Stomach (tissue), 9 donors: ENCODE measurements around the gene ATF7IP2. TPM values are rescaled to one million over a fixed set of nuclear protein-coding genes. Genes with fewer than 3 reads are reported as not detected.
"Not testable (repeated sequence)": the region's sequence is repeated elsewhere in the genome, so short reads cannot be mapped to it uniquely, and the experiment has no call there.

ENCODE experiments used
- DNase-seq, 2 donors: peaks; one replicate each; pipeline versions ENCODE4 v3.0.0 to v3.0.0-alpha.2; 2013 to 2019
- H3K27ac ChIP-seq, 5 donors: fragments of 200-600 bp in 4 of 5; sonication (generic) in 4 of 5; one replicate each; pipeline ENCODE4 v1.5.1; 2013 to 2019; ENCODE audit warnings: mild to moderate bottlenecking in 1 of 5, moderate library complexity in 1 of 5
- H3K27me3 ChIP-seq, 3 donors: fragments of 200-600 bp; sonication (generic); one replicate each; pipeline ENCODE4 v1.5.1; 2017 to 2019; ENCODE audit warnings: mixed run types in 1 of 3
- H3K36me3 ChIP-seq, 4 donors: fragments of 200-600 bp; sonication (generic); 1 replicate in 3 of 4; 2 replicates in 1 of 4; pipeline ENCODE4 v1.5.1; 2016 to 2019
- H3K4me1 ChIP-seq, 4 donors: fragments of 200-600 bp; sonication (generic); one replicate each; pipeline ENCODE4 v1.5.1; 2016 to 2019
- H3K4me3 ChIP-seq, 4 donors: fragments of 200-600 bp; sonication (generic) in 3 of 4; one replicate each; pipeline ENCODE4 v1.5.1; 2016 to 2019; ENCODE audit warnings: mild to moderate bottlenecking in 1 of 4
- H3K9me3 ChIP-seq, 4 donors: fragments of 200-600 bp; sonication (generic); one replicate each; pipeline ENCODE4 v1.5.1; 2016 to 2019
- EP300 ChIP-seq: sonication (generic); formaldehyde crosslinking; IDR thresholded peaks from one replicate; pipeline ENCODE4 v1.6.1; 2017; ENCODE audit warnings: antibody characterized with exemption
- POLR2A ChIP-seq, 4 donors: fragments of 450-650 bp; IDR thresholded peaks; one replicate each; pipeline ENCODE4 v1.6.1; 2016; ENCODE audit warnings: antibody characterized with exemption in 4 of 4, control low read depth in 2 of 4, mild to moderate bottlenecking in 1 of 4, moderate library complexity in 1 of 4
- POLR2AphosphoS5 ChIP-seq, 3 donors: sonication (generic); formaldehyde crosslinking; IDR thresholded peaks; one replicate each; pipeline ENCODE4 v1.6.1; 2016; ENCODE audit warnings: antibody characterized with exemption in 3 of 3
- WGBS, 5 donors: extraction: QIAGEN DNeasy Blood & Tissue Kit in 3 of 5; methylation state at CpG; one replicate each; pipeline versions ENCODE4 v1.1.5 to v1.1.7; 2013 to 2018; 5-methylcytosine and 5-hydroxymethylcytosine counted together
- intact Hi-C: fragments of 100-400 bp; cut with DNase I; formaldehyde crosslinking; loops from one replicate; pipeline ENCODE4 v1.15.1; 2023; ENCODE audit warnings: low total_unique reads
- polyA plus RNA-seq, 3 donors: library from polyadenylated mRNA; stranded (reverse); fragments of 200-250 nt; gene quantifications; one replicate each; pipeline ENCODE4 v1.2.3, GENCODE V29; 2013
- total RNA-seq, 5 donors: library from RNA; depleted of rRNA; stranded (reverse); fragments of >200 nt; gene quantifications; one replicate each; pipeline versions ENCODE4 v1.1.0 to v1.2.3, GENCODE V29; 2014 to 2016
- TF ChIP-seq, protein P1 (sequence below), 7 experiments: fragments of 450-650 bp in 4 of 7; fragments of 200-600 bp in 3 of 7; sonication (generic) in 3 of 7; IDR thresholded peaks; one replicate each; pipeline ENCODE4 v1.5.1; 2016 to 2019; ENCODE audit warnings: antibody characterized with exemption in 7 of 7, control low read depth in 2 of 7, mild to moderate bottlenecking in 1 of 7
- donor health status: healthy with polysubstance abuse.
- donor health status: Bipolar disorder and iron deficiency.
- donor health status: healthy.

ATF7IP2 gene
- total and polyA plus RNA-seq, 8 donors, result 4.5 to 59.7 (median 30.3) TPM

DNA sequence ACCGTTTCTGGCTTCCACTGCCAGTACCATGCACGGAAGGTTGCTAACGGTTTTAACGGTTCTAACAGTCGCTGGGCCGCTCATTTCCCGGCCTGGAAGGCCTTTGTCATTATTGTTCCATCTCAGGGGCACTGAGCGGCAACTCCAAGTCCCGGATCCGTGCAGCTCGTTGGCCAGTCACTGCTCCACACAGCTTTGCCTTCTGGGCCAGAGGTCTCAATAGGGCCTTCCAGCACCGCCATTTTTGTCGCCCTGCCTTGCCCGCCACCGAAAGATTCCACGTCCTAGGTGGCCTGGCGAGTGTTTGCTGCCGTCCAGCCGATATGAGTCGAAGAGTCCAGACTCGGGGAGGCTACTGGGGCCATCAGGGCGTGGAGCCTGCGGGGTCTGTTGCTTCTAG is 30.3 kb upstream of the ATF7IP2 start:
- no peak for TF ChIP-seq POLR2AphosphoS5 (IDR thresholded peaks at IDR 0.05)
- TF ChIP-seq, protein P1, sequence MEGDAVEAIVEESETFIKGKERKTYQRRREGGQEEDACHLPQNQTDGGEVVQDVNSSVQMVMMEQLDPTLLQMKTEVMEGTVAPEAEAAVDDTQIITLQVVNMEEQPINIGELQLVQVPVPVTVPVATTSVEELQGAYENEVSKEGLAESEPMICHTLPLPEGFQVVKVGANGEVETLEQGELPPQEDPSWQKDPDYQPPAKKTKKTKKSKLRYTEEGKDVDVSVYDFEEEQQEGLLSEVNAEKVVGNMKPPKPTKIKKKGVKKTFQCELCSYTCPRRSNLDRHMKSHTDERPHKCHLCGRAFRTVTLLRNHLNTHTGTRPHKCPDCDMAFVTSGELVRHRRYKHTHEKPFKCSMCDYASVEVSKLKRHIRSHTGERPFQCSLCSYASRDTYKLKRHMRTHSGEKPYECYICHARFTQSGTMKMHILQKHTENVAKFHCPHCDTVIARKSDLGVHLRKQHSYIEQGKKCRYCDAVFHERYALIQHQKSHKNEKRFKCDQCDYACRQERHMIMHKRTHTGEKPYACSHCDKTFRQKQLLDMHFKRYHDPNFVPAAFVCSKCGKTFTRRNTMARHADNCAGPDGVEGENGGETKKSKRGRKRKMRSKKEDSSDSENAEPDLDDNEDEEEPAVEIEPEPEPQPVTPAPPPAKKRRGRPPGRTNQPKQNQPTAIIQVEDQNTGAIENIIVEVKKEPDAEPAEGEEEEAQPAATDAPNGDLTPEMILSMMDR (IDR thresholded peaks at IDR 0.05), result no peak
- no peak for TF ChIP-seq EP300
- TF ChIP-seq POLR2A (IDR thresholded peaks at IDR 0.05), result no peak
- intact Hi-C loops, result no loop called here
- 94 to 97% (median 96%) methylated on average over 23 of the region's 23 CpGs for WGBS, 5 donors
- no peak for DNase-seq
- Histone ChIP-seq H3K9me3 (peaks cover 0 to 14% (median 5%) of the 10 kb centered on the region in 4 donors), H3K4me3 (no peak overlapping the region), H3K36me3 (no peaks in the 10 kb centered on the region), H3K27ac (no peak overlapping the region), H3K4me1 (no peaks in the 10 kb centered on the region), H3K27me3 (no peaks in the 10 kb centered on the region)

DNA sequence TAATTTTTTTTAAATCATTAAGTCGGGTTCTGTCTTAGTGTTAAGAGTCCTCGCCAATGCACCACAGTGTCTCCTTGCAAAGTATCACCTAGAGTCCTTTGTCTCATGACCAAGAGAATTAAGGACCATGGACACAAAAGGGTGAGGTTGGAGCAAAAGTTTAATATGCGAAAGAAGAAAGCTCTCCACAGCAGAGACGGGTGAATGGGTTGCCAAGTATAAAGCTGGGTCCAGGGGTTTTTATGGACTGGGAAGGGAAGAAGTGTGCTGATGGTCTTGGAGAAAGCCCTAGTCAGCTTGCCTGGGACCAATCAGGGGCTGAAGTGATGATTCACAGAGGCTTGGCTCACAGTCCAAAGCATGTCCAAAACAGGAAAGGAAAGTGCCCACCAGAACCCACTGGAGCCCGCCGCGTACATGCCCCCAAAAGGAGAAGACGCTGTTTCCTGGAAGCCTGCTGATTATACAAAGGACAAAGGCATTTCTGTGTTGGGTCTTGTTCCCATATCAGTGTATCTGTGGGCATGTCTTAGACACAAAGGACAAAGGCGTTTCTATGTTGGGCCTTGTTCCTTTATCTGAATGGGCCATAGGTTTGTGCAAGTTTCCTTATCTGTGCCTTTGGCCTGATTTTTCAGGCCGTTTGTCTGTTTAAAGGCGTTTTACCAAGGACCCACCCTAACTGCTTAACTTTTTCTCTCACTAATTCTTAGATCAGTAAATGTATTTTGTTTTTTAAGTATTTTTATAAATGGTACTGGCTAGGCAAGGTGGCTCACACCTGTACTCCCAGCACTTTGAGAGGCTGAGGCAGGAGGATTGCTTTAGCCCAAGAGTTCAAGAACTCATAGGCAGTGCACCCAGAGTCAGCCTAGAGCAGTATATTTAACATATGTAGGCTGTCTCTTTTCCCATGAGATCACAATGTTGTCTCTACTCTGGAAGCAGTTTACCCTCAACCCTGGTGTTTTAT is 28.7 kb upstream of the ATF7IP2 start:
- Histone ChIP-seq H3K9me3 (peaks cover 0 to 14% (median 5%) of the 10 kb centered on the region in 4 donors), H3K36me3 (no peaks in the 10 kb centered on the region), H3K4me3 (no peak overlapping the region), H3K27me3 (peaks cover 0 to 11% (median 0%) of the 10 kb centered on the region in 3 donors), H3K4me1 (no peaks in the 10 kb centered on the region), H3K27ac (no peak overlapping the region)
- TF ChIP-seq POLR2A (IDR thresholded peaks at IDR 0.05) (no peak), POLR2AphosphoS5 (IDR thresholded peaks at IDR 0.05) (no peak), EP300 (no peak)
- TF ChIP-seq, protein P1 (IDR thresholded peaks at IDR 0.05), result no peak
- WGBS, 5 donors, result 52 to 66% (median 61%) methylated on average over 11 of the region's 11 CpGs
- peak in 1 of 2 donors; percentile 49 for DNase-seq
- intact Hi-C loops, result no loop called here

DNA sequence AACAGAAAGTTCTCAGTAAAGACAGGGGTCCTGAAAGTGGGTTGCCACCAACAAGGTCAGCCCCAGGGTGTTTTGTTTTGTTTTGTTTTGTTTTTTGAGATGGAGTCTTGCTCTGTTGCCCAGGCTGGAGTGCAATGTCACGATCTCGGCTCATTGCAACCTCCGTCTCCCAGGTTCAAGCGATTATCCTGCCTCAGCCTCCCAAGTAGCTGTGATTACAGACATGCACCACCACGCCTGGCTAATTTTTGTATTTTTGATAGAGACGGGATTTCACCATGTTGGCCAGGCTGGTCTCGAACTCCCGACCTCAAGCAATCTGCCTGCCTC is 24.1 kb upstream of the ATF7IP2 start:
- peaks cover 0 to 13% (median 0%) of the 10 kb centered on the region in 3 donors for H3K27me3 ChIP-seq
- H3K9me3 ChIP-seq, H3K27ac ChIP-seq, H3K4me3 ChIP-seq, H3K4me1 ChIP-seq, intact Hi-C loops, H3K36me3 ChIP-seq, DNase-seq: not testable (repeated sequence)
- 95 to 98% (median 96%) methylated on average over 8 of the region's 8 CpGs for whole genome bisulfite sequencing, 5 donors

DNA sequence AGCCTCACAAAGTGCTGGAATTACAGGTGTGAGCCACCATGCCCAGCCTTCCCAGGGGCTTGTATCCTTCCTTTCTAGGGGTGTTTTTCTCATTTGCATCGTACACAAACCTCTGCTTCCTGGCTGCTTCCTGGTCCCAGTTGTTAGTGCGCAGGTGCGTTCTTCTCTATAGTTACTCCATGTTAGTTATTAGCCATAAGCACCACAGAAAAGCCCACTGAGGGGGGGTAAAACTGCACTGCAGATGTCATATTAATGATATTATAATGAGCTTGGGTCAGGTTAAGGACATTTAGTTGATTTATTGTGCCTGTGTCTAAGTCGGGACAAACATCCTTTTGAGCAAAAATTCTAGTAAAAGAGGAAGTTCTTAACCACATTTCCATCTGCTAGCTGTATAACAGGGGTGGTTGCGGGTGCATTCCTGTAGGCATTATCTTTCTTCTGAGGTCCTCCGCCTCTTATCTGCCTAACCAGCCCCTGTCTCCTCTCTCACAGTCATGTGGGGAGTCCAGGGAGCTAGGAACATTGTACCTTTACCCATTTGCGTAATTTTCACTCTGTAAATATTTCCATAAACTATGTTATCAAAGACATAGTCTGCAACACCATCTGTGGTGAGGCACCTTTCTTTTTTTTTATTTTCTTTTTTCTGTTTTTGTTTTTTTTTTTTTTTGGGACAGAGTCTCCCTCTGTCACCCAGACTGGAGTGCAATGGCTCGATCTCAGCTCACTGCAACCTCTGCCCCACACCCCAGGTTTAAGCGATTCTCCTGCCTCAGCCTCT is 23.6 kb upstream of the ATF7IP2 start:
- peak in 1 of 2 donors; percentile 36 for DNase-seq
- Histone ChIP-seq H3K4me3 (no peak overlapping the region), H3K27ac (no peak overlapping the region), H3K4me1 (no peaks in the 10 kb centered on the region), H3K27me3 (peaks cover 0 to 13% (median 0%) of the 10 kb centered on the region in 3 donors), H3K36me3 (no peaks in the 10 kb centered on the region), H3K9me3 (no peaks in the 10 kb centered on the region)
- no peak for TF ChIP-seq EP300
- no peak for TF ChIP-seq POLR2AphosphoS5 (IDR thresholded peaks at IDR 0.05)
- no peak for TF ChIP-seq POLR2A (IDR thresholded peaks at IDR 0.05)
- TF ChIP-seq, protein P1 (IDR thresholded peaks at IDR 0.05), result no peak
- WGBS, 5 donors, result 45 to 54% (median 46%) methylated on average over 9 of the region's 9 CpGs
- intact Hi-C loops, result no loop called here

DNA sequence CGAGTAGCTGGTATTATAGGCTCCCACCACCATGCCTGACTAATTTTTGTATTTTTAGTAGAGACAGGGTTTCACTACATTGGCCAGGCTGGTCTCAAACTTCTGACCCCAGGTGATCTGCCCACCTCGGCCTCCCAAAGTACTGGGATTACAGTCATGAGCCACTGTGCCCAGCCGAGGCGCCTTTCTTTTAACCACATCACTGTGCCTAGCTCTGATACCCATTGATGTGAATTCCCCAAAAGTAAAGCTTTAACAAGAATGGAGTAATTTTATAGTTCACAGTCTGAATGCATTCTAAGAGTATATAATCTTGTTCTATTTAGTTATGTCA is 23.0 kb upstream of the ATF7IP2 start:
- 72 to 88% (median 85%) methylated on average over 4 of the region's 4 CpGs for WGBS, 5 donors
- H3K27ac ChIP-seq, intact Hi-C loops, H3K4me1 ChIP-seq, H3K9me3 ChIP-seq, H3K4me3 ChIP-seq, DNase-seq, H3K36me3 ChIP-seq: not testable (repeated sequence)
- H3K27me3 ChIP-seq, result peaks cover 0 to 13% (median 0%) of the 10 kb centered on the region in 3 donors

DNA sequence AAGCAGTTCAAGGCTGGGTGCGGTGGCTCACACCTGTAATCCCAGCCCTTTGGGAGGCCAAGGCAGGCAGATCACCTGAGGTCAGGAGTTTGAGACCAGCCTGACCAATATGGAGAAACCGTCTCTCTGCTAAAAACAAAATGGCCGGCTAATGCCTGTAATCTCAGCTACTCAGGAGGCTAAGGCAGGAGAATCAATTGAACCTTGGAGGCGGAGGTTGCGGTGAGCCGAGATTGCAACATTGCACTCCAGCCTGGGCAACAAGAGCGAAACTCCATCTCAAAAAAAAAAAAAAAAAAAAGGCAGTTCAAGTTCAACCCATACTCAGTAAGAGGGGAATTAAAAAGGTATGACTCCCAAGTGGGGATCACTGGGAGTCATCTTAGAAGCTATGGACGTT is 19.2 kb upstream of the ATF7IP2 start:
- H3K4me1 ChIP-seq, H3K27ac ChIP-seq, DNase-seq, intact Hi-C loops, H3K27me3 ChIP-seq, H3K4me3 ChIP-seq, H3K36me3 ChIP-seq: not testable (repeated sequence)
- H3K9me3 ChIP-seq, result peaks cover 0 to 11% (median 4%) of the 10 kb centered on the region in 4 donors
- 89 to 97% (median 96%) methylated on average over 8 of the region's 8 CpGs for WGBS, 5 donors
